ENCODE results near the gene FBXW8. TPM values are rescaled to one million over a fixed set of nuclear protein-coding genes. Genes with fewer than 3 reads are reported as not detected.

The FBXW8 gene
- total and polyA plus RNA-seq, 4 donors: 3.9 to 20.3 (median 12.5) TPM

DNA sequence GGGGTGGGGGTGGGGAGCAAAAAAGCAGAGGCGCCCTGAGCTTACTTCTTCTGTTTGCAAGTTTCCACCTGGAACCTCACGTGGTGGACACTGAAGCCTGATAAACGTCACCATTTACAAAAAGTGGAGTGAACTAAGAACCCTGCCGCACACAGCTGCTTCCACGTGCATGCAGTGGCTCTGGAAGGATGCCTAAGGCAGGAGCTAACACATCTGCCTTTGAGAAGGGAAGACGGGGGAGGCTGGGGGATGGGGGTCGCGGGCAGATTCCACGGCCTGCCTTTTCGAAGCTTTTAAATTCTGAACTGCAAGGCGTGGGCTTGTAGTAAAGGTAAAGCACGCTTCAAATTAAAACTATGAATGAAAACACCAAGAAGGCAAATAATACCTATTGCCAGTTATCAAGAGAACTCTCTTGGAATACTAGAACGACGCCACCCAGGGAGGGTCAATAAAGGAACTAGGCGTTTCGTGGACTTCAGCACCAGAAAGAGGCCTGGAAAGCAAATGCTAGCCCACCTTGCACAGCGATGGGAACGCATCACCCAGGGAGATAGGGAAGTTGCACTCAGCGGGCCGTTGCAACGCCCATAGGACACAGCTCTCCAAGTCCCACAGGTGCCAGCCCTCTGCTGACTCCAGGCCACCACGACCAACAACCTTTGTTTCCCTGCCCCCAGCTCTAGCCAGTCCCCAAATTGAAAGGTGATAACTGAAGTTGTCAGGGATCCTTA, 126.7 kb downstream of the FBXW8 start:
- H3K36me3 ChIP-seq (ENCODE audit: control insufficient read depth in 4 of 4, insufficient read depth in 4 of 4, low read length in 4 of 4): no peaks in the 10 kb centered on the region
- no peak overlapping the region for H3K9ac ChIP-seq (ENCODE audit: insufficient read depth in 1 of 2, low read length in 2 of 2)
- no peak overlapping the region for H3K4me3 ChIP-seq
- H3K9me3 ChIP-seq (ENCODE audit: control insufficient read depth in 4 of 4, insufficient read depth in 3 of 4, low read length in 3 of 4): no peaks in the 10 kb centered on the region
- no peak overlapping the region for H3K27ac ChIP-seq (ENCODE audit: low read depth in 1 of 2, low read length in 1 of 2)
- H3K27me3 ChIP-seq (ENCODE audit: control insufficient read depth in 3 of 3, insufficient read depth in 3 of 3, low read length in 2 of 3): peaks cover 0 to 22% (median 8%) of the 10 kb centered on the region in 3 donors
- DNase-seq (peak in 2 of 3 donors; percentile 40 to 70), ATAC-seq (ENCODE audit: insufficient read depth, low FRiP score) (no peak)
- no peak for TF ChIP-seq CTCF (IDR thresholded peaks at IDR 0.05; ENCODE audit: control extremely low read depth, extremely low read depth)
- H3K4me1 ChIP-seq (ENCODE audit: control insufficient read depth in 5 of 5, insufficient read depth in 5 of 5, low read length in 5 of 5): peaks cover 0 to 21% (median 5%) of the 10 kb centered on the region in 5 donors
- 79% methylated on average over 22 of the region's 22 CpGs for WGBS, 2 donors

GRCh38 chr12:117038023-117038680, 127.4 kb downstream of the FBXW8 start:
- H3K36me3 ChIP-seq (ENCODE audit: control insufficient read depth in 4 of 4, insufficient read depth in 4 of 4, low read length in 4 of 4): no peaks in the 10 kb centered on the region
- no peak for TF ChIP-seq CTCF (IDR thresholded peaks at IDR 0.05; ENCODE audit: control extremely low read depth, extremely low read depth)
- WGBS, 2 donors: 93% methylated on average over 15 of the region's 15 CpGs
- ATAC-seq (ENCODE audit: insufficient read depth, low FRiP score) (no peak), DNase-seq (no peak)
- H3K27me3 ChIP-seq (ENCODE audit: control insufficient read depth in 3 of 3, insufficient read depth in 3 of 3, low read length in 2 of 3): peaks cover 0 to 22% (median 8%) of the 10 kb centered on the region in 3 donors
- no peak overlapping the region for H3K4me3 ChIP-seq
- peaks cover 0 to 21% (median 5%) of the 10 kb centered on the region in 5 donors for H3K4me1 ChIP-seq (ENCODE audit: control insufficient read depth in 5 of 5, insufficient read depth in 5 of 5, low read length in 5 of 5)
- no peak overlapping the region for H3K9ac ChIP-seq (ENCODE audit: insufficient read depth in 1 of 2, low read length in 2 of 2)
- no peak overlapping the region for H3K27ac ChIP-seq (ENCODE audit: low read depth in 1 of 2, low read length in 1 of 2)
- no peaks in the 10 kb centered on the region for H3K9me3 ChIP-seq (ENCODE audit: control insufficient read depth in 4 of 4, insufficient read depth in 3 of 4, low read length in 3 of 4)

GRCh38 chr12:117038919-117039318, 128.2 kb downstream of the FBXW8 start:
- peaks cover 0 to 13% (median 0%) of the 10 kb centered on the region in 5 donors for H3K4me1 ChIP-seq (ENCODE audit: control insufficient read depth in 5 of 5, insufficient read depth in 5 of 5, low read length in 5 of 5)
- WGBS, 2 donors: 89 to 93% methylated on average over 24 of the region's 24 CpGs
- H3K4me3 ChIP-seq: no peak overlapping the region
- no peak overlapping the region for H3K9ac ChIP-seq (ENCODE audit: insufficient read depth in 1 of 2, low read length in 2 of 2)
- no peak for TF ChIP-seq CTCF (IDR thresholded peaks at IDR 0.05; ENCODE audit: control extremely low read depth, extremely low read depth)
- no peak for DNase-seq
- ATAC-seq (ENCODE audit: insufficient read depth, low FRiP score): no peak
- no peaks in the 10 kb centered on the region for H3K36me3 ChIP-seq (ENCODE audit: control insufficient read depth in 4 of 4, insufficient read depth in 4 of 4, low read length in 4 of 4)
- no peaks in the 10 kb centered on the region for H3K9me3 ChIP-seq (ENCODE audit: control insufficient read depth in 4 of 4, insufficient read depth in 3 of 4, low read length in 3 of 4)
- H3K27ac ChIP-seq (ENCODE audit: low read depth in 1 of 2, low read length in 1 of 2): no peak overlapping the region
- peaks cover 0 to 15% (median 5%) of the 10 kb centered on the region in 3 donors for H3K27me3 ChIP-seq (ENCODE audit: control insufficient read depth in 3 of 3, insufficient read depth in 3 of 3, low read length in 2 of 3)

Measured in lung (tissue), 12 donors.